Testis (tissue), 3 donors: ENCODE data around the gene GRK1. TPM values are rescaled to one million over a fixed set of nuclear protein-coding genes. Genes with fewer than 3 reads are reported as not detected.
A peak's percentile ranks its signal among the peaks of the same experiment; 100 is the strongest.

ENCODE experiments used
- DNase-seq: peaks from one replicate; pipeline ENCODE4 v3.0.0-alpha.2; 2019
- H3K27ac ChIP-seq, 2 donors: fragments of 200-600 bp; sonication (generic); one replicate each; pipeline ENCODE4 v1.5.1; 2019
- H3K27me3 ChIP-seq: fragments of 200-600 bp; sonication (generic); one replicate; pipeline ENCODE4 v1.5.1; 2019
- H3K36me3 ChIP-seq: fragments of 200-600 bp; sonication (generic); one replicate; pipeline ENCODE4 v1.5.1; 2017; ENCODE audit warnings: low read depth; ENCODE audit errors: missing control alignments
- H3K4me1 ChIP-seq: fragments of 200-600 bp; sonication (generic); one replicate; pipeline ENCODE4 v1.5.1; 2019
- H3K4me3 ChIP-seq, 2 donors: fragments of 200-600 bp; sonication (generic); one replicate each; pipeline ENCODE4 v1.5.1; 2017 to 2019
- H3K9me3 ChIP-seq: fragments of 200-600 bp; sonication (generic); one replicate; pipeline ENCODE4 v1.5.1; 2017
- CTCF ChIP-seq, 3 experiments: fragments of 450-650 bp in 2 of 3; fragments of 200-600 bp in 1 of 3; sonication (generic) in 1 of 3; IDR thresholded peaks; one replicate each; pipeline ENCODE4 v1.5.1; 2016 to 2019; ENCODE audit warnings: antibody characterized with exemption in 3 of 3, mild to moderate bottlenecking in 2 of 3, moderate library complexity in 1 of 3
- POLR2A ChIP-seq: fragments of 450-650 bp; IDR thresholded peaks from one replicate; pipeline ENCODE4 v1.6.1; 2017; ENCODE audit warnings: antibody characterized with exemption, mild to moderate bottlenecking, moderate library complexity
- WGBS, 2 donors: methylation state at CpG; one replicate each; pipeline ENCODE4 v1.1.5; 2018; 5-methylcytosine and 5-hydroxymethylcytosine counted together
- intact Hi-C: fragments of 100-400 bp; cut with DNase I; formaldehyde crosslinking; loops from one replicate; pipeline ENCODE4 v1.15.1; 2023; ENCODE audit warnings: low total_unique reads
- polyA plus RNA-seq: library from polyadenylated mRNA; stranded (reverse); fragments of 350-450 nt; fragmentation: Illumina TruSeq; extraction: RNeasy Lipid Tissue Mini Kit (QIAGEN cat#74804); gene quantifications from one replicate; pipeline ENCODE4 v1.2.3, GENCODE V29; 2014; ENCODE audit warnings: low read depth, low replicate concordance; ENCODE audit not compliant: insufficient read depth
- total RNA-seq, 2 donors: library from RNA; depleted of rRNA; stranded (reverse); fragments of >200 nt; gene quantifications; one replicate each; pipeline ENCODE4 v1.2.3, GENCODE V29; 2016

The GRK1 gene
- total and polyA plus RNA-seq, 3 donors from 2014 or later, result 0.55 to 2.1 (median 0.87) TPM

GRCh38 chr13:113753171-113753570 is 86.2 kb downstream of the GRK1 start:
- no peak for DNase-seq
- Histone ChIP-seq H3K4me1 (peaks cover 2% of the 10 kb centered on the region), H3K27me3 (no peaks in the 10 kb centered on the region), H3K4me3 (peak overlapping the region in 1 of 2 donors; percentile 35), H3K27ac (peak overlapping the region in 1 of 2 donors; percentile 88), H3K36me3 (no peaks in the 10 kb centered on the region), H3K9me3 (no peaks in the 10 kb centered on the region)
- TF ChIP-seq CTCF (IDR thresholded peaks at IDR 0.05) (no peak), POLR2A (no peak)
- WGBS, 2 donors, result 61 to 71% methylated on average over 7 to 11 of the region's 11 CpGs
- intact Hi-C loops, result no loop called here

GRCh38 chr13:113754242-113754641 is 87.2 kb downstream of the GRK1 start:
- DNase-seq, result no peak
- Histone ChIP-seq H3K4me1 (peaks cover 10% of the 10 kb centered on the region), H3K36me3 (no peaks in the 10 kb centered on the region), H3K27ac (no peak overlapping the region), H3K27me3 (no peaks in the 10 kb centered on the region), H3K4me3 (no peak overlapping the region), H3K9me3 (no peaks in the 10 kb centered on the region)
- TF ChIP-seq CTCF (IDR thresholded peaks at IDR 0.05) (no peak), POLR2A (no peak)
- 86 to 89% methylated on average over 7 of the region's 7 CpGs for WGBS, 2 donors
- intact Hi-C loops, result no loop called here

- DNase-seq, result no peak
- no peak overlapping the region for H3K4me3 ChIP-seq
- intact Hi-C loops, result no loop called here
- peaks cover 11% of the 10 kb centered on the region for H3K4me1 ChIP-seq
- 84 to 89% methylated on average over 15 of the region's 15 CpGs for WGBS, 2 donors
- no peak overlapping the region for H3K27ac ChIP-seq
- TF ChIP-seq CTCF (IDR thresholded peaks at IDR 0.05), result no peak
- TF ChIP-seq POLR2A, result no peak
- H3K9me3 ChIP-seq, result no peaks in the 10 kb centered on the region
- no peaks in the 10 kb centered on the region for H3K27me3 ChIP-seq
- no peaks in the 10 kb centered on the region for H3K36me3 ChIP-seq
Measured at GRCh38 chr13:113754691-113755090, 87.7 kb downstream of the GRK1 start.

- no peak overlapping the region for H3K4me3 ChIP-seq
- H3K27me3 ChIP-seq, result no peaks in the 10 kb centered on the region
- no peak for DNase-seq
- H3K36me3 ChIP-seq, result no peaks in the 10 kb centered on the region
- TF ChIP-seq CTCF (IDR thresholded peaks at IDR 0.05) (no peak), POLR2A (no peak)
- no peaks in the 10 kb centered on the region for H3K9me3 ChIP-seq
- H3K4me1 ChIP-seq, result peaks cover 18% of the 10 kb centered on the region
- intact Hi-C loops, result no loop called here
- no peak overlapping the region for H3K27ac ChIP-seq
- WGBS, 2 donors, result 92% methylated on average over 20 of the region's 20 CpGs
Measured at GRCh38 chr13:113756441-113757097, 89.5 kb downstream of the GRK1 start.
